Measurements from ENCODE around the gene ADRM1.

ADRM1 gene

DNA sequence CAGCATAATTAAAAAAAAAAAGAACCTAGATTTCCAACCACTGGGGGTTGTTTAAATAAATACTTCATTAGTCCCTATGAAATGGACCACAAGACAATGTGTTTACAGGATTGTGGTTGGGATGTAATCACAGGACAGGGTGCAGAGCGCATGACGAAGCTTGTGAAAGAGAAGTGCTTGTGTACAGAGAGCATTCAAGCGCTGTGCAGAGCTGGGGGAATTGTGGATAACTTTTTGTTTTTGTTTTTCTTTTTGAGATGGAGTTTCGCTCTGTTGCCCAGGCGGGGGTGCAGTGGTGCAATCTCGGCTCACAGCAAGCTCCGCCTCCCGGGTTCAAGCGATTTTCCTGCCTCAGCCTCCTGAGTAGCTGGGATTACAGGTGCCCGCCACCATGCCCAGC lies 42.0 kb downstream of the ADRM1 start:
- no peak for DNase-seq

DNA sequence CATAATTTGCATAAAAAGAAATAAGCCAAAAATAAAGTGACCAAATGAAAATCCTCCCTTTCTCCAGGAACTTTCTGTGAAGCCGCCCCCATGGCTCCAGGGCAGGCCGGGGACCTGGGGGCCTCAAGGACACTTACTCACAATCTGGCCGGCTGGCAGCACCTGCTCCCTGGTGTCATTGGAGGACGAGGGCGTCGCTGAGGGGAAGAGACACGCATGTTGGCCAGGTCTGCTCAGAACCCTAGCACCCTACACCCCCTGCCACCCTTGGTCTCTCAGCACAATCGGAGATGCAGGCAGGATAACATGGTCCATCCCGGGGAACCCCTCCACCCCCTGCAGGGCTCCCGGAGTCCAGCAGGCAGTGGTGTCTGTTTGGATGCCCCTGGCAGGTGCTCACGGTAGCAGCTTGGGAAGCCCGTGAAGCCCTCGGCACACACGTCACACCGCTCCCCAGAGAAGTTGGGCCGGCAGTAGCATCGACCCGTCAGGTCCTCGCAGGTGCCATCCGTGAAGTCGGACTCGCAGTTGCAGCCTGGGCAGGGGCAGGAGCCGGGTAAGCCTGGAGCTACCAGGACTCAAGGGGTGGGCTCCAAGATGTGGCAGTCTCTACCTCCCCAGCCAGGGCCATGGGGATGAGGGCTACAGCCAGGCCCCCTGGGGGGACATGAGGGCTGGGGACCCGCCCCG lies 43.0 kb downstream of the ADRM1 start:
- no peak for DNase-seq

DNA sequence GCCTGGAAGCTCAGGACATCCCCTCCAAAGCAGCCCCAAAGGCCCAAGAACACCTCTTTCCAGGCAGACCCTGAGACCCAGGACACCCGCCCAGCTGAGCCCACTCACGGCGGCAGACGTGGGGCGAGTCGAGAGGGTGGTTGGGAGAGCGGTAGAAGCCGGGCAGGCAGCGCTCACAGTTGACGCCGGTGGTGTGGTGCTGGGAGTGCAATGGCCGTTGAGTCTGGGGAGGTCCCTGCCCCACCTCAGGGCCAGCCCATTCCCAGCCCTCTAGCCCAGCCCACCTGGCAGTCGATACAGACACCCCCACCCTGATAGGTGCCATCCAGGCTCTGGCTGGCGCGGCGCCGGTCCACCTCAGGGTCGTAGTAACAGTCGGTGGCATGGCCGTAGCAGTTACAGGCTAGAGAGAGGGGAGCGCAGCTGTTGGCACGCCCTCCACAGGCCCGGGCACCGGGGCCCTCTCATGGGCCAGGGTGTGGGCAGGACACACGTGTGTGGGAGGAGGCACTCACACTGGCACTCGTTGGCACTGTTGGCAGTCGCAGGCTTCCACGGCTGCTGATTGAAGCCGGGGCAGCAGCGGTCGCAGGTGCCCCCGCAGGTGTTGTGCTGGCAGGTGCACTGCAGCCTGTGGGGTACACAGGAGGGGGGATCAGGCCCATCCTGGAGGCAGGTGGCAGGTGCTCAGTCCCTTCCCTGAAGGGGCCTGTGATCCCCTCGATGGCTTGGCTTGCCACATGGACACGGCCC lies 43.8 kb downstream of the ADRM1 start:
- no peak for DNase-seq

DNA sequence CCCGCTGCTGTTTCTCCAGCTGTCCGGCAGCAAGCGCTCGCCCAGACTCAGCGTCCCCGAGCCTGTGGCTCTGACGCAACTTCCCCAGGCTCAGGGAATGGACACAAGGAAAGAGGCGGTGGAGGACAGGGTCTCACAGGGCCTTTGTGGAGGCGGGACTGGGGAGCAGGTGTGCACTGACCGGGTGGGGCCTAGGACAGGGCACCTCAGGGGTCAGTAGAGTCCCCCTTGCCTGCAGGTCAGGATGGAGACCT lies 44.3 kb downstream of the ADRM1 start:
- DNase-seq, result no peak

DNA sequence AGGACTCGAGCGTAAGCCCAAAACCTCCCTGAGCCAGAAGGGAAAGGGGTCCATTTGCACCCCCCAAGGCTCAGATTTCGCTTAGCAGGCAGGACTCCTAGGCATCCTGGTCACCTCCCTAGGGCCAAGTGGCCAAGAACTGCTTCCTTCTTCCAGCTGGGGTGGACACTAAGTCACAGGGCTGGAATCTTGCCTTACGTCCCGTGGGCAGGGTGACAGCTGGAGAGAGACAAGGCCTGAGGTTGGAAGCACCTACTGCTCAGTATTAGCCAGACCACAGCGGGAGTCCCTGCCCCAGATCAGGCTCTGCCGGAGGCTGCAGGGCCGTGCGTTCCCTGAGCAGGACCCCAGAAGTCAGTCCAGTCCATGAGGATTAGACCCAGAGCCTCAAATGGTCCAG lies 44.6 kb downstream of the ADRM1 start:
- no peak for DNase-seq

DNA sequence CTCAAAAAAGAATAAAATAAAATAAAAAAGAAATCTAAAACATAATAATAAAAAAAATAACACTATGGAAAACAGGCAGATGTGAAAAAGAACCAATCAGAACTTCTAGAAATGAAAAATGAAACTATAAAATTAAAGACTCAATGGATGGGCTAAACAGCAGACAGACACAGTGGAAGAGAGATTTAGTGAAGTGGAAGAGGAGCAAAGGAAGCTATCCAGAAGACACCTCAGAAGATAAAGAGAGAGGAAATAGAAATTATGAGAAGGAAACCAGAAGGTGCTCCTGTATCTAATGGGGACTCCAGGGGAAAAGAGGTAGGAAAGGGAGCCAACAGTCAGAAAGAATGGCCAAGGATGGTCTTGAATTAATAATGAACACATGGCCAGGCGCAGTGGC lies 45.8 kb downstream of the ADRM1 start:
- no peak for DNase-seq

DNA sequence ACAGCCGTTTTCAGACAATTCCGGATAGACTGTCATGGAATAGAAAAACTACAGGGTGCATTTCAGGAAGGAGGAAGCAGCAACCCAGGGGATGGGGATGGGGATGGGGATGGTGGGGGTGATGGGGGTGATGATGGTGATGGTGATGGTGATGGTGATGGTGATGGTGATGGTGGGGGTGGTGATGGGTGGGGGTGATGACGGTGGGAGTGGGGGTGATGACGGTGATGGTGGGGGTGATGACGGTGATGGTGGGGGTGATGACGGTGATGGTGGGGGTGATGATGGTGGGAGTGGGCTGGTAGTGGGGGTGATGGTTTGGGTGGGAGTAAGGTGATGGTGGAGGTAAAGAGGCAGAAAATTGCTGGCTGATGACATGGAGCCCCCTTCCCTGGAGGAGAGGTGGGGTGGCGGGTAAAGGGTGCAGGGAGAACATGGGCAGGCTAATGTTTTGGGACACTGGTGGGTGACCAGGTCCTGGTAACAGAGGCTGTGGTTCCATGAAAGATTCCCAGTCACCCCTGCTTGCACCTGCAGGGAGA lies 46.8 kb downstream of the ADRM1 start:
- DNase-seq, result no peak

DNA sequence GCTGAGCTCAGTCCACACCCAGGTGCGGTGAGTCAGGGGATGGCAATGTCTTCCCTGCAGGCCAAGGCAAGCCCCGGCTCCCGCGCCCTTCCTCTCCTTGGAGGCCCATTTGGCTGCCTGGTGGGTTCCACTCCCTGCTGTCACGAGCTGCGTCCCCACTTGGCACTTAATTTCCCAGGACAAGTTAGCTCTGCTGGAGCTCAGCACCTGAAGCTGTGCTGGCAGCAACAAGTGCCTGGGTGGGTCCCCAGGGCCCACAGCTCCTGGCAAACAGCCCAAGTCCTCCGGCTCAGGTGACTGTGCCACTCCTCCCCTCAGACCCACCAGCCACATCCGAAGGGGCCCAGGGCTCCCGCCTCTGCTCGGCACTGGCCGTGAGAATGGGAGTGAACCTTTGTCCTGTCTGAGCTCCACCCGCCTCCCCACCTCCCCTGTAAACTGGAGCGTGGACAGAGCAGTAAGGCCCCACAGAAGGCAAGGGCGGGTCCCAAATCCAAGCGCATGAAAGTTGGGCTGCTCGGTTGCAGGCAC lies 47.4 kb downstream of the ADRM1 start:
- DNase-seq, result peak; percentile 81

DNA sequence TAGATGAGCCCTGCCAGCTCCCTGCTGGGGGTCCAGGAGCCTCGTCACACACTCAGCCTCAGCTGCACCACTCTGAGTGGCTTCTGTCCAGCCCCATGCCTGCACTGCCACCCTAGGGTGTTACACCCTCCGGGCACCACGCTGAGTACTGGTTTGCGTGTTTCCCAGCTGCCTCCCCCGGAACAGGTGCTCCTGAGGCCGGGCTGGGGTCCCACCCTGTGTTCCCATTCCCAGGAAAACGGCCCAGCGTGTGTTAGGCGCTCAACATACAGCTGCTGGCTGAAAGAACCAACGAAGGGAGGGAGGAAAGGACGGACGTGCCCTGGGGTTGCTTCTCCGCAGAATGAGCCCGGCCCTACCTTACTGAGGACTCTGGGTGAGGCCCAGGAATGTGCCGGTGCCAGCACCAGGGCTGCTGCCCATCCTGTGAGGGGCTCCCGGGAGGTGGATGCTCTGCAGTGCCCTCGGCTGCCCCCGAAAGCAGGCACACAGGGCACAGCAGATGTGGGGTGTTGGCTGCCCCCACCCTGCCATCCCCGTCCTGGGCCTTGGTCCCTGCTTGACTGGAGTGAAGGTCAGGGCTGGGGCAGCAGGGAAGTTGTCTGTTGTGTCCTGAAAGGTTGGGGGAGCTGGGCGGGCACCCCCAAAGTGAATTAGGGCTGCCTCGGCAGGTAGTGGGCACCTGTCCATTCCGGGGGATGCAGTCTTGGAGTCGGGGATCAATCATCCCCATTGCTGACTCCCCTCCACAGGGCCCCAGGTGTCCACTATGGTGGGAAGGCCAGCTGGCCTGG lies 48.0 kb downstream of the ADRM1 start:
- no peak for DNase-seq

DNA sequence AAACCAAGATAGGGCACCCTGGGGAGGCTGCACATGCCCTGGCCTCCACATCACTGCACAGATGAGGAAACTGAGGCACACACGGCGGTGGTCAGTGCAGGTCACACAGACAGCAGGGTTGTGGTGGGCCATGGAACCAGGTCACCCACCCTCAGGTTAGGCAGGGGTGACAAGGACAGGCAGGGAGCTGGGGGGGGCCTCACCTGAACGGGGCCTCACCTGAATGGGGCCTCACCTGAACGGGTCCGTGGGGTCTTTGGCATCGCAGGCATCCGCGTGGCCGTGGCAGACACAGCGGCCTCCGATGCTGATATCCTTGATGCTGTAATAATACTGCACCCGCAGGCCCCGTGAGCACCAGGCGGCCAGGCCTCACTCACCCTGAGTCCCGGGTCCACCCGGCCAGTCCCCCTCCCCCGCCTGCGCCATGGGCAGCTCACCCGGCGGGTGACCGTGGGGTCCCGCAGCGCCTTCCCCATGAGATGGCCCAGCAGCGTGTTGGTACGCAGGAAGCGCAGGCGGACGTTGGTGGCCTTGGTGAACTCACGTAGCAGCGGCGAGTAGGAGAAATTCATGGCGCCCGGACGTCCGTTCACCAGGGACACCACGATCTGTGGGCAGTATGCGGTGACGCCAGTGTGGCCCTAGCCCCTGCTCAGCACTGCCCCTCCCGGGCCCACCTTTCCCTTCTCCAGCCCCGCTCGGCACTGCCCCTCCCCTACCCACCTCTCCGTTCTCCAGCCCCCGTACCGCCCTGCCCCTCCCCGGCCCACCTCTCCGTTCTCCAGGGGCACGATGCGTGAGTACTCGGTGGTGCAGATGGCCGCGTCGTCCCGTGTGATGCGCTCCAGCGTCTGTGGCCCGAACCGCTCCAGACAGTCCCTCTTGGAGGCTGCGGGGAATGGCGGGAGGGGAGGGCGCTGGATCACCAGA lies 48.9 kb downstream of the ADRM1 start:
- DNase-seq, result no peak

DNA sequence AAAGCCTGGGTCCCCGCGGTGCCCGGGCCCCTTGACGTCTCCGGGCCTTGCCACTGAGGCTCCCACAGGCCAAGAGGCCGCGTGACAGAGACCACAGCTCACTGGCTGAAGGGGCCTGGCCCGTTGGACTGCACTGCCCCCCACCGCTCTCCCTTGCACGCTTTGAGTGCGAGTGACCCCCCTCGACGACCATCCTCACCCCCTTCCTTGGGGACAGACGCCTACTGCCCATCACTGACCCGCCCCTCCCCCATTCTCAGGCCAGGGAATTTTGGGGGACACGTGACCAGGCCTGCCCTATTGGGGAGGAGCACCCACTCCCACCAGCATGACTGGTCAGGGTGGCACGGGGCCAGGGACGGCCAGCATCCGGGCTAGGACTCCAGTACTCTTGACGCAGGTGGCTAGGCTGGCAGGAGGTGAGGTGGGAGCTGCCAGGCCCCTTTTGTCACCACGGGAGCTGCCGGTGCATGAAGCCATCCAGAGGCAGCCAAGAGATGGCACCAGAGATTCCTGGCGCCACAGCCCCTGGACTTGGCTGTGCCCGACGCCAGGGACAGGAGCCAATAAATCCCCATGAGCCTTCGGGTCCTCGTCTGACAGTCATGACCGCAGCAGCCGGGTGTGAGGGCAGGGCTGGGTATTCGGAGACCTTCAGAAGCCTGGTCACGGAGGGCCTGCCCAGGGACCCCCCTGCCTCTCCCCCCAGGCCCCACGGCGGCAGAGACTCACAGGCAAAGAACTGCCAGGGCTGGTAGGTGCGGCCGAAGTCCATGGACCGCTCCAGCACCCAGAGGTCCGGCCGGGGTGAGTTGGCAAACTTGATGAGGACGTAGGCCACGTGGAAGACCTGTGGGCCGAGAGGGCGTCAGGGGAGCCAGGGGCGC lies 49.8 kb downstream of the ADRM1 start:
- DNase-seq, result no peak

DNA sequence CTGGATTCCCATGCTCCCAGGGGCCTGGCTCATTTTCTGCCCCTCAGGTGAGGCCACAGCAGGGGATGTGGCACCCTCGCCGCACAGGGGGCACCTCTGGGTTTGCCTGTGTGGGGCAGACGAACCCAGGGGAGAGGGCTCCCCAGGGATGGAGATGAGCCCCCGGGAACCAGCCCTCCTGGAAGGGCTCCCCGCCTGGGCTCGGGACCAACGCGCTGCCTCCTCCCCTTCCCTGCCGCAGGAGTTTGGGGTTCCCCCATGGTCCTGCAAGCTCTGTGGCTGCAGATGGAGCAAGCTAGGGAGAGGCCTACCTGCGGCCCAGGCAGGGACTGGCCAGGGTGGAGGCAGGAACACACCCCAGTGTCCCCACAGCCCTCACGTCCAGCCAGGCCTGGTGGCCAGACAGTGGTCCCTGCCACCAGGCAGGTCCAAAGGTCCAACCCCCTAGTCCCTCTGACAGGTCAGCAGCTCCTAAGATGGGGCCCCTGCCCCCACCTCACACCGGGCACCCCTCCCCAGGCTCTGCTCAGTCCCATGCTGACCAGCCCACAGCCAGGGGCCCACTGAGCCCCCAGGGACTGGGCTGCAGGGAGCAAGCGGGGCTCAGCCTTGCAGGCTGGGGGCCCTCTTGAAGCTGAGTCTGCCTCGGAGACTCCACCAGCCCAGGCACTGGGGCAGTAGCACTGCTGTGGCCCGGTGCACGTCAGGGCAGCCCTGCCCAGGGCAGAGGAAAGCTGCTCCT lies 50.7 kb downstream of the ADRM1 start:
- DNase-seq, result no peak

DNA sequence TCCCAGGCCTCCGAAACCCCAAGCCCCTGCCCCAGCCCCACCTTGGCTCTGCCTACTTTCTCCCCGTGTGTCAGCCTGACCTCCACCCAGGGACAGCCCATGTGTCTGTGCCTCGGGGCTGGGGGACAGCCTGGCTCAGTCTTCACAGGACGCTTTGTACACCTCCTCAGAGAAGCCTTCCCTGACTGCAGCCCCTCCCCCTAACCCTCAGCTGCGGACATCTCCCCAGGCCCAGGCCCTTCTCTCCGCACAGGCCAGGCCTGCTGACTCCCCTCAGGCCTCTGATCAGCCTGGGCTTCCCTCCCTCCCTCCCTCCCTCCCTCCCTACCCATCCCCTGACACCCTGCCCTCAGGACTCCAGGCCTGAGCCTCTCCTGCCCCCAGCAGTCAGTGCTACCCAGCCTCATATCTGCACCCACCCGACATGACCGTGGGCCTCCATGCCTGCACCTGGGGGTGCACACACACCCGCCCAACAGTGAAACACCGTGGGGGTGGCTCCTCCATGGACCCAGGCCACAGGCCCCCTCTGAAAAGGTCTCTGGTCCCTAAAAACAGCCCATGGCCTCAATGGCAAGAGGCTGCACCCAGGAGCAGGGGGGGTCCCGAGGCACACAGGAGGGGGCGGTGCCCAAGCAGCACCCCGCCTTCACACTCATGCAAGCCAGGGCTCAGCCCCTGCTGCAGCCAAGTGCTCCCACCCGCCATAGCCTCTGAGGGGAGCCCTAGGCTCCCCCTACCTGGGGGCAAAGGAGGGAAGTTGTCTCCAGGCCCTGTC lies 51.4 kb downstream of the ADRM1 start:
- no peak for DNase-seq

DNA sequence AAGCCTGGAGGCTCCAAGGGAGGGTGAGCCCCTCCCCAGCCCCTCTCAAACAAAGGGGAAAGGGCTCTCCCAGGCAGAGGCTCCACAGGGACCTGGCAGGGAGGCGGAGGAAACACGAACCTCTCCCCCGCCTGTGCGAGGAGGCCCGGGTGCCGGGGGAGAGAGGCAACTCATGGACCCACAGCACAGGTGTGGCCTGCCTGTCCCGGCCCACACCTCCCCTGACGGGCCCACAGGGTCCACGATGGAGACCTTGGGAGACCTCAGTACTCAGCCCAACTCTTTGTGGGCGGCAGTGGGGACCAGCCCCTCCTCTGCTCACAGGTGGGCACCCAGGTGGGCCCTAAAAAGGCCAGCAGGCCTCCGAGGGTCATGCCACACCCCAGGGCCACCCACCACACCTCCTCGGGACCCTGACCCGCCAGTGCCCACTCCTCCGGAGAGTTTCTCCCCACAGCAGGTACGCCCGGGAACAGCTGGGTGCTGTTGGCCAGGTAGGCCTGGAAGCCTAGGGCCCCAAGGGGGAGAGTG lies 52.1 kb downstream of the ADRM1 start:
- no peak for DNase-seq

DNA sequence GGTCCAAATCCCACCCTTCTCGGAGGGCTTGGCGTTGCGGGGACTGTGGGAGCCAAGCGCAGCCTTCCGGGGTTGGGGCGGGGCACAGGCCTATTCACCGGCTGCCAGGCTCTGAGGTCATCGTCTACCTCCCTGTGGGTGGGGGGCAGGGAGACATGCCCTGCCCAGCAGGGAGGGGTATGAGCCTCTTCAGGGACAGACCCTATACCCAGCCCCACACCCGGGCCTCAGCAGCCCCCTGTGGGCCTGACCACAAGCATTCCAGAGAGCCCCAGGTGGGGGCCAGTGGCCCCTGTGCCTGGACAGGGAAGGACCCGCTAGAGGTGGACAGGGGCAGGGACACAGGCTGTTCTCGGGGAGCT lies 52.7 kb downstream of the ADRM1 start:
- DNase-seq, result no peak

DNA sequence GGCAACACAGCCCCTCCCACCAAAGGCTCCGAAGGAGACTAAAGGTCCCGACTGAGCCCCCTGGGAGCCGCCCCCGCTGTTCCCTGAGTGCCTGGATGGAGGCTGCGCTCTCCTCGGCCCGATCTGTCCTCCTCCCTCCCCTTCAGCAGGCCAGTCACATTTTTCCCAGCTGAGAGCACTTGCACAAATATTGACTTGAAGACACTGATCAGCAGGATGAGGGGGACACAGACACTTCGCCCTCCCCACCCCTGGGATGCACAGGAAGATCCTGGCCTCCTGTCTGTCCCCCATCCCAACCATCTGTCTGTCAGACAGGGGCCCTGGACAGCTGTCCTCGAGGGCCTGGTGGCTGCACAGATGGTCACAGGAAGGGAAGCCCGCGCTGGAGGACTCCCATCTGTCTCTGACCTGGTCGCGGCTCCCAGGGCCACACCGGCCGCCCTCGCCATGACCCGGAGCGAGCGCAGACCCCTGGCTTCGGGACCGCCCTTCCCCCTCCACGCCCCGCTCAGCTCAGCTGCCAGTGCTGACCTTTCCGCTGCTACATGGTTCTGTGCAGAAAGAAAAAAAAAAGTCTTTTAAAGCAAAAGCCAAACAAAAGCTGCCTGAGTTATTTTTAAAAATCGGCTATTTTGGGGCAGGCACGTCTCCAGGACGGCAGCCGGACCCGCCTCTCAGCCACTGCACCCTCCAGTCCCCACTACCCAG lies 53.2 kb downstream of the ADRM1 start:
- no peak for DNase-seq

DNA sequence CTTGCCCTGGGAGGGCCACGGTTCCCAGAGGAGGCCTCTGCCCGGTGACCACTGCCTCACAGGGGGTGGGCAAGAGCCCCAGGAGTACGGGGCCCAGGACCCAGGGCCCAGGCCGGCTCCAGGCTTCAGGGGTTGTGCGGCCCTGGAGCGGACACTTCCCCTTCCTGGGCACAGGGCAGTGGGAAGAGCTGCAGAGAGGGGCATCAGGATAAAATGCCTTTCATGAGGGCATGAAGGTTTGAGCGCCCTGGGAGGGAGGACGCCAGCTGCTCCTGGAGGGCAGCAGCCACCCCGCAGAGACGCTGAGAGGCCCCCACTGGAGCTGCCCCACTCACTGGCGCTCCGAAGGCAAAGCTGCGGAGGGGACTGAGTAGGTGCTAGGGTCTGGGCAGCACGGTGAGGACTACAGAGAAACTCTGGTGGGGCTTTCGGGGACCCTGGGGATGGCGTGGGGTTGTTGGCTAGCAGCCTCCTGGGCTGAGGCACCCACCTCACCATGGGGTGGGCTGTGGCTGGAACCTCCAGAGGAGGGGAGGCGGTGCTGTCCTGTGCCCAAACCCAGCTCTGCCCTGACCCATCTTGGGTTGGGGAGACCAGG lies 53.9 kb downstream of the ADRM1 start:
- no peak for DNase-seq

DNA sequence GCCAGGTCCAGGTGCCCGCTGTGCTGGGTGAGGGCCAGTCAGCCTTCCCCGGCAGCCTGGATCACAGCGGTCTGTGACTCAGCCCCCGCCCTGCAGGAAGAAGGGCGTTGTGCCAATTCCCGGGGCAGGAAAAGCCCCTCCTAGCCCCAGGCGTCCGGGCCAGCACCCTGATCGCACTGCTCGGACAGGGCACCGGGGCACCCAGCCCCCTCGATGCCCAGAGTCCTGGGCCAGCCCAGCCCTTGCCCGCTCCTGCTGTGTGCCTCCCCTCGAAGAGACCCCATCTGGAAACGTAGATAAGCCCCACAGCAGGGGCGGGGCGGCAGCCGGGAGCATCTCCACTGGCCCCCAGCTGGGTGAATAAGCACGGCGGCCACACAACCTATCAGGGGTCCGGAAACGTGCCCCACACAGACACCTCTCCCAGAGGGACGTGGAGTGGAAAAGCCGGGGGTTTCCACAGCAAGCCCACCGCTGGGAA lies 54.4 kb downstream of the ADRM1 start:
- no peak for DNase-seq

Measured in NCI-H1436 (cell line).